Right forelimb (tissue), 1 donor: Measurements from ENCODE around the gene MYBPC1.
"Not testable (repeated sequence)": the region's sequence is repeated elsewhere in the genome, so short reads cannot be mapped to it uniquely, and the experiment has no call there.

Experiments
- DNase-seq: peaks from one replicate; pipeline ENCODE4 v3.0.0-alpha.2; 2018

MYBPC1 gene

GRCh38 chr12:101663298-101663697 lies 68.5 kb downstream of the MYBPC1 start:
- no peak for DNase-seq

- no peak for DNase-seq
Measured at GRCh38 chr12:101664992-101665391, 70.2 kb downstream of the MYBPC1 start.

- DNase-seq, result no peak
Measured at GRCh38 chr12:101666052-101666728, 71.4 kb downstream of the MYBPC1 start.

- no peak for DNase-seq
Measured at GRCh38 chr12:101667591-101667990, 72.8 kb downstream of the MYBPC1 start.

- no peak for DNase-seq
Measured at GRCh38 chr12:101670007-101670671, 75.4 kb downstream of the MYBPC1 start.

- no peak for DNase-seq
Measured at GRCh38 chr12:101671157-101671791, 76.5 kb downstream of the MYBPC1 start.

GRCh38 chr12:101671833-101672232 lies 77.1 kb downstream of the MYBPC1 start:
- no peak for DNase-seq

- no peak for DNase-seq
Measured at GRCh38 chr12:101675555-101675954, 80.8 kb downstream of the MYBPC1 start.

- not testable (repeated sequence) for DNase-seq
Measured at GRCh38 chr12:101676497-101676896, 81.7 kb downstream of the MYBPC1 start.

- no peak for DNase-seq
Measured at GRCh38 chr12:101678081-101678480, 83.3 kb downstream of the MYBPC1 start.

GRCh38 chr12:101680240-101680639 lies 85.5 kb downstream of the MYBPC1 start:
- no peak for DNase-seq

GRCh38 chr12:101680647-101681046 lies 85.9 kb downstream of the MYBPC1 start:
- DNase-seq, result no peak

GRCh38 chr12:101681627-101682026 lies 86.9 kb downstream of the MYBPC1 start:
- not testable (repeated sequence) for DNase-seq

GRCh38 chr12:101685092-101685491 lies 90.3 kb downstream of the MYBPC1 start:
- no peak for DNase-seq

- no peak for DNase-seq
Measured at GRCh38 chr12:101686176-101686575, 91.4 kb downstream of the MYBPC1 start.

- DNase-seq, result no peak
Measured at GRCh38 chr12:101690544-101691098, 95.8 kb downstream of the MYBPC1 start.

- DNase-seq, result no peak
Measured at GRCh38 chr12:101691503-101692096, 96.8 kb downstream of the MYBPC1 start.

GRCh38 chr12:101694297-101694848 lies 99.6 kb downstream of the MYBPC1 start:
- DNase-seq, result no peak

- no peak for DNase-seq
Measured at GRCh38 chr12:101694986-101695385, 100.2 kb downstream of the MYBPC1 start.

GRCh38 chr12:101695706-101696105 lies 100.9 kb downstream of the MYBPC1 start:
- no peak for DNase-seq

GRCh38 chr12:101696251-101697196 lies 101.8 kb downstream of the MYBPC1 start:
- peak; percentile 54 for DNase-seq
